Activated effector memory CD4-positive, alpha-beta T cell treated with anti-CD3 and anti-CD28 coated beads, Interleukin-2, amount 50 U/mL, for 16 hours (primary cell): ENCODE results near the gene GAS2.

Experiments used
- DNase-seq: peaks from one replicate; pipeline ENCODE4 v3.0.0-alpha.2; 2020

The GAS2 gene

DNA sequence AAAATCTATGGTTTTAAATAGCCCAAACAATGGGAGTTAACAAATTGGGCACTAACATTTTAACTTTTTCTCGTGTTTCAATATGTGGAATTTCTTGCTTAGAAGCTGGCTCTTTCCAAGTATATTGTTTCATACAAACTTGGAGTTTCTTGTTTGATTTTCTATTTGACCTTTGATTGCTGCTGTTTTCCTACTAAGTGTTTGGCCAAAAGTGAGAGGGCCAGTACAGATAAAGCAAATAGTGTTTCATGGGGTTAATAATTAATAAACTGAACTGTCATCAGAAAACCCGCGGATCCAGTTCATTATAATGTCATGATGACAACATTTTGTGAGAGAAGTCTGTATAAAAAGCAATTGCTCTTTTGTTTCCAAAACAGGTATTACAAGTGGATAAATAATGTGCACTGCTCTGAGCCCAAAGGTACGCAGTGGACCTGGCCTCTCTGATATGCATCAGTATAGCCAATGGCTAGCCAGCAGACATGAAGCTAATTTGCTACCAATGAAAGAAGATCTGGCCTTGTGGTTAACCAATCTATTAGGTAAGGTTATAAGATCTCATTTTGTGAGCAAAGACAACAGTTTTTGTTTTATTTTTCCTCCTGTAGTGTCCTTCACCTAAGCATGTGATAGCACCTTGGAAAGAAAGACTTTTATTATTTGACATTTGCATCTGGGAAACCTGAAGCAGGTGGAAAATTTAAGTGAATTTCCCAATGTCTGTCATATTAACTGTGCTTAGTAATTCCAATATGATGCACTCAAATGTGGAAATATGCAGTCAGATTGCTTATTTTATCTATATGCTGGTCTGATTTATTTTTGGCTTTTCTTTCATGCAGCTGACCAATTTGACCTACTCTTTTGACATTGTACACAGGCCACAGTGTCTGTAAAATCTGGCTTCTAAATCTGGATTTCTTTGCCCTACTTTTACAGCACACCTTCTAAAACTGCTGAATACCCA is 8.3 kb downstream of the GAS2 start:
- no peak for DNase-seq

DNA sequence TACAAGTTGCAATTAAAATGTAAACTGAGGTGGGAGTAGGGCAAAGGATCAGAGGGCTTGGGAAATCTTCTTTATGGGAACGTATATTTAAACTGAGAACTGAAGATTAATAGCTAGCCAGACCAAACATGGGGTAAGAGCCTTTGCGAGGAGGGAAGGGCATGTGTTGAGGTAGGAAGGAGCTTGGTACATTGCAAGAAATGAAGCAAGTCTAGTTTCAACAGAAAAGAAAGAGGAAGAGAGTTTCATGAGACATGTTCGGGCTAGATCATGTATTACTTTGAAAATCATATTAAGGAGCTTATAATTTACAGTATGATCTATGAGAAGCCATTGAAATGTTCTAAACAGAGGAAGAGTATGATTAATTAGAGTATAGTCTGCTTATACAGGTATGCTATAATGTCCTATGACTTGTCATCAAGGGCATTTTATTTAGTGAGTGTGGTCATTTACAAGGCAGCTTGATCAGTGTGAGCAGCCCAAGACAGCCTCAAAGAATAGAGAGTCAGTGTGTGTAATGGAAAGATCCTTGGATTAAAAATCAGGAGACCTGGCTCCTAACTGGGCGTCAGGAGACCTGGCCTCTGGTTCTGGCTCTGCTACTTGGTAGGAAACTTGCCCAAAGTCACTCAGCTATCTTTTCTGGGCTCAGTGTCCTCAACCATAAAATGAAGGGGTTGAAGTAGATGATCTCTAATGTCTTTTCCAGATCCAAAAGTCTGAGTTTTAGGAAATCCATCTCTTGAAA is 10.9 kb downstream of the GAS2 start:
- DNase-seq = no peak

GRCh38 chr11:22680628-22681027 is 14.2 kb downstream of the GAS2 start:
- DNase-seq = no peak

DNA sequence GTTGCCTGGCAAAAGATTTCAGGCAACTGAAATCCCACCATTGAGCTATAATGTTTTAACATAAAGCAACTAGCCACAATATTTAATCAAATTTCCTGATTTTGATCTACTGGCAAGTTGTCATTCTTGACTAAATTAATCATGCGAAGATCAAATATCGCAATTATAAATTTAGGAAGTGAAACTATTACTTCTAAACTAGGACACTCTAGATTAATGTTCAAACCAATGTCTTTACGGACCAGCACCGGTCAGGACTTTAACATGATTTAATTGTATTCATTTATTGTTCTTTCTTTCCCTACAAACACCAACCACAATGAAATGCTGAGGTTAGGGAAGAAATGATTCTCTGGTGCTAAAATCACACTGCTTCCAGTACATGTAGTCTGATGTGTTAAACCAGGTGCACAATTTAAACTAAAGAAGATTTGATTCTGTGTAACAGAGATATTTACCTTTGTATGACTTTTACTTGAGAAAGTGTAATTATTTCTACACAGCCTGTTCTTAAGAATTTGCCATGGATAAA is 14.9 kb downstream of the GAS2 start:
- no peak for DNase-seq

DNA sequence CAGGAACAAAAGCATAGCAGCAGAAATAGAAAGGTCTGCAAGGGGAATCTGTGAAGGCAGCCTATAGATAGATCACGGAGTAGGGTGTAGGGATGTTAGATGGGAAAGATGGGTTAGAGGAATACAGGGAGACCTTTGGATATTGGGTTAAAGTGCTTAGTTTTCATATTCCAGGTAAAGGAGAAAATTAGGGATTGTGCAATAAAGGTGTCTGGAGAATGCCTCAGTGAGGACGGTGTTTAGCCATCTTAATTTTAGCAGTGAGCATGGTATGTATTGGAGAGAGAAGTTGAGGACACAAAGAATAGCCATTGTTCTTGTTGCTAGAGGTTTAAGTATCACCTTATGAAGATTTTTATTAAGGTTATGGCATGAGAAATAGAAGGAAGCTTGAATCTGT is 17.7 kb downstream of the GAS2 start:
- DNase-seq = no peak

GRCh38 chr11:22685111-22685510 is 18.7 kb downstream of the GAS2 start:
- no peak for DNase-seq

DNA sequence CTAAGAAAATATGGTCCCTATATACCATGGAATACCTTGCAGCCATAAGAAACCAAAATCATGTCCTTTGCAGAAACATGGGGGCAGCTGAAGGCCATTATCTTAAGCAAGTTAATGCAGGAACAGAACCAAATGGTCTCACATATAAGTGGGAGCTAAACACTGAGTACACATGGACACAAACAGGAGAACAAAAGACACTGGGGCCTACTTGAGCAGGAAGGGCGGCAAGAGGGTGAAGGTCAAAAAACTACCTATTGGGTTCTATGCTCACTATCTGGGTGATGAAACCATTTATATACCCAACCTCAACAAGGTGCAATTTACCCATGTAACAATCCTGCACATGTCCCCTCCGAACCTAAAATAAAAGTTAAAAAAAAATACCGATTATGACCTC is 22.5 kb downstream of the GAS2 start:
- DNase-seq = no peak

DNA sequence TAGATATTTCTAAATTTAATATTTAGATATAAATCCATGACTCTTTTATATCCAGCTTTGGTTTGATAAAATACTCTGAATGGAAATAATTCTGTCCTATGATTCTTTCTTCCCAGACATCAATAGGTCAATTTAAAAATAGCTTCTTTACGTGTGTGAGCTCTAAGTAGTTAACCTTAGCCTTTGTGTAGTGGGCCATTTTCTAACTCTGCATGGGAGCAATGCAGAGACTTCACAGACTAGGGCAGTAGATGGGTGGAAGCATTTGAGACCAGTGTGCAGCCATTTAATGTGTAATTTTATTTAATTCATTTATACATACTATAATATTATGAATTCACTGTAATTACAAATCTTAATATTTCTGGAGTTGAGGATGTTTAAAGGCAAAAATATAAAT is 23.8 kb downstream of the GAS2 start:
- no peak for DNase-seq

DNA sequence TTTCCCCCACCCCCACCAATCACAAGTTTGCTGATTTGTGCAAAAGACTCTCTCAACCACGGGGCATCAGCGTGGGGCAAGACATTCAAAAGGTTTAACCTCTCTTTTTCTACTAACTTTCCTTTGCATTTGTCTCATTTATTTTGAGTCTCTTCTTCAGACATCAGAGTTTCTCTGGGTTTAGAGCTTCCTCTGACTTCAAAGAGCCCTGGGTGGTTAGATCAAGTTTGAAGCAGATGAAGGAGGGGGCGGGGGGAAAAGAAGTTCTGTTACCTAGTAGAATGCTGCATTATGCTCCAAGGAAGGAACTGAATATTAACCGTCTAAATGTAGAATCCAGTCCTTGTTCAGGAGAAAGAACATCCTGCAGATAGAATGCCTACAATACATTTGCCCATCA is 24.5 kb downstream of the GAS2 start:
- DNase-seq = no peak

DNA sequence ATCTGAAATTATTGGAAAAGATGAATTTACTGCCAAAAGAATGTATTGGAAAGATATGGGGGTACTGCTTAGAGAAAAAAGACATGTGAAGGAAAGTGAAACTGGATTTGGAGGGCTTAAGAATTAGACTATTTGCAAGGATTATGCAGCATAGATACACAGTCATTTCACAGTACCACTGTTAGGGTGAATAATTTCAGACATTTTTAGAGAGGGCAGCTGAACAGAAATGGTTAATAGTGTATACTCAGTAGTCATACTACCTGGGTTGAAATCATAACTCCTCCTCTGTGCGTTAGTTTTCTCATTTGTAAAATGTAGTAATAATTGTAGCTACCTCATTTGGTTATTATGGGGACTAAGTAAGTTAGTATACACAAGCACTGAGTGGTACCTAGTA is 33.0 kb downstream of the GAS2 start:
- DNase-seq = no peak

DNA sequence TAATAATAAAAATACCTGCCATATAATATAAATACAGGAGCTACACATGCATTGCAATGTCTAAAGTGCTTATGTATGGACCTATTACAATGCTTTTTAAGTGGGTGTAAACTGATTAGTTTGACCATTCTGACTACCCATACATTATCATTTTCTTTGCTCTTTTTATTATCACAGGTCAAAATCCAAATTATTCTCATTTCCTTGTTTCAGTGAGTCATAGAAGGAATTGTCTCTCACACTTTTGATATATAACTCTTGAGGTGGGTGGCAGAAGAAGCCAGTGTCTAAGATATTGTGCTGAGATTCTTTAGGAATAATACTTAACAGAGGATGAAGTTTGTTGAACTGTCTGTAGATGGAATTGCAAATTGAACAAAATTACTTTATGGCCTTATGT is 35.6 kb downstream of the GAS2 start:
- no peak for DNase-seq

DNA sequence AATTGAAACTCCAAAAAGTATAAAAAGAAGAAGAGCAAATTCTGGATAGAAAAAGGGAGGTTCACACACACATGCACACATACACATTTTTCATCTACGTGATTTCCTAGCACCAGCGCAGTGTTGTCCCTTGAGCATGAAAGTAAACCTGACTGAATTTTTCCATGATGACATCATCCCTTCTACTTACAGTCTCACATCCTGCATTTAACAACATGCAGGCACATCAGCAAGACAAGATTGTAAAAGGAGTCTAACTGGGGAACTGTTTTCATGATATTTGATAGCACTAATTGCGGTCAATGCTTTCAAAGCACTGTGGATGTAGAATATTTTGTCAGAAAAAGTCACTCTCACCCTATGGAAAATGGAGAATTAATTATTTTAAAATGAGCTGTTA is 36.6 kb downstream of the GAS2 start:
- DNase-seq = no peak

- DNase-seq = no peak
These were observed 37.2 kb downstream of the GAS2 start for GRCh38 chr11:22703591-22703990.

DNA sequence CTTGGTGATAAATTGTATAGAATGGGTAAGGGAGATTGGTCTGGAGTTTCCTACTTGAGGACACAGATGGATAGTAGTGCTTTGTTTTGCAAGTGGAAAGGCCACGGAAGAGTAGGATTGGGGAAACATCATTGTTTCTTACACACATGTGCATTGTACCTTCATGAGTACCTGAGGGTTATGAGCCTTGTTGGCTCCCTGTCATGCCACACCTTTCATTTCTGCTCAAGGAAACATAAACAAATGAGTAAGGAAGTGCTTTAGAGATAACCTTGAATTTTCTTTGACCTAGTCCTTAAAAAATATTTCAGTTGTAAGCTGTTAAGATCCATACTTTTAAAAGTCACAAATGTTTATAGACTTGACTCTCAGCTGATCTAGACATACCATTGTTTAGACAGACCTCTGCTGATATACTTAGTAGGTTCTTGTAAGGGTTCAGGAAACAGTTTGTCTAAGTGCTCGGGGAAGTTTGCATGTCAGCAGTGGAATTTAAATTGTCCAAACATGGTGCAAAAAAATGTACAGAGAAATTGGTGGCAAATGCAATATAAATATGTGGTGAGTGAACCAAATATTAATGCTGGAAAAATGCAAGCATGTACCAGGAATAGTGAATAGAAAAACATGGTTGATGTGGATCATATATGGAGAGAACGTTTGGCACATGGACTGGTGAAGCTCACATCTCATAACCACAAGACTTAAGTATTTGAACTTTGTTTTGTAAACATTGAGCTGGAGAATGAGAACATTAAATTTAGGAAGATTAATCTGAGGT is 40.9 kb downstream of the GAS2 start:
- DNase-seq = no peak

- DNase-seq = no peak
These were observed 44.8 kb downstream of the GAS2 start for GRCh38 chr11:22711071-22711770.

GRCh38 chr11:22711880-22712279 is 45.5 kb downstream of the GAS2 start:
- DNase-seq = no peak

DNA sequence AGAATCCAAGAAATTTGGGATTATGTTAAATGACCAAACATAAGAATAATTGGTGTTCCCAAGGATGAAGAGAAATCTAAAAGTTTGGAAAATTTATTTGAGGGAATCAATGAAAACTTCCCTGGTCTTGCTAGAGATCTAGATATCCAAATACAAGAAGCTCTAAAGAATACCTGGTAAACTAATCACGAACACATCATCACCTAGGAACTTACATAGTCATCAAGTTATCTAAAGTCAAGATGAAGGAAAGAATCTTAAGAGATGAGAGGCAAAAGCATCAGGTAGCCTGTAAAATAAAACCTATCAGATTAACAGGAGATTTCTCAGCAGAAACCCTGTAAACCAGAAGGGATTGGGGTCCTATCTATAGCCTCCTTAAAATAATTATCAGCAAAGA is 46.9 kb downstream of the GAS2 start:
- no peak for DNase-seq

- DNase-seq = no peak
These were observed 49.6 kb downstream of the GAS2 start for GRCh38 chr11:22715971-22716370.

DNA sequence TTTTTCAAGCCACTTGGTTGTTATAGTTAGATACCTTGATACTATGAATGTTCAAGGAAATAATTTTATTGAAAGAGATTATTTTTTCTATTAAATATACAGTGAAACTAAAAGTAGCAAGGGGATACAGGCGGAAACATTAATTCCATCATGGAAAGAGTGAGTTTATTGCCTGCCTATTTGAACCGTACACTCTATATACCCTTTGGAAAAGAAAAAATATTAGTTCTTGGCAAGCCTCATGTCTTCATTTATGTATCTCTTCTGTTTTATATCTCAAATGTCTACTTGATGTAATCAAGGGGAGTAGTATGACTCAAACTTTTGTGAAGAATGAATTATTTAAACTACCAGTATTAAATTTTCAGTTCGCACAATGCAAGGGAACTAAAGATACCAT is 54.0 kb downstream of the GAS2 start:
- DNase-seq = no peak

DNA sequence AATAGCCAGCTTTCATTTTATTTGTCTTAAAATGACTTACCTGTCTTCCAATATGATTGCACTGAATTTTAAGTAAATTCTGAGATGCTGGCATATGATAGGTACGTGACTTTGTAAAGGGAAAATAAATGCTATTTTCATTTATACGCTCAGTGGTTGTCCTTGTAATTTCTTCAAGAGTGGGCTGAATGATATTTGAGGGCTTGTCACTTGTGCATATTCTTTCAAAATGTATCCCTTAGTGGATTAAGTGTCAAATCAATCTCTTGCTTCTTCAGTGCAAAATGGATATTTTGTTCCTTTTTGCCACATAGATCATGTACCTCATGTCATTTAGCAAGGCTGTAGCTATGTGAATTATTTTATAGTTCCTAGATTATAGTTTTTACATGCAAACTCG is 56.9 kb downstream of the GAS2 start:
- no peak for DNase-seq

- DNase-seq = no peak
These were observed 58.7 kb downstream of the GAS2 start for GRCh38 chr11:22725079-22725478.

DNA sequence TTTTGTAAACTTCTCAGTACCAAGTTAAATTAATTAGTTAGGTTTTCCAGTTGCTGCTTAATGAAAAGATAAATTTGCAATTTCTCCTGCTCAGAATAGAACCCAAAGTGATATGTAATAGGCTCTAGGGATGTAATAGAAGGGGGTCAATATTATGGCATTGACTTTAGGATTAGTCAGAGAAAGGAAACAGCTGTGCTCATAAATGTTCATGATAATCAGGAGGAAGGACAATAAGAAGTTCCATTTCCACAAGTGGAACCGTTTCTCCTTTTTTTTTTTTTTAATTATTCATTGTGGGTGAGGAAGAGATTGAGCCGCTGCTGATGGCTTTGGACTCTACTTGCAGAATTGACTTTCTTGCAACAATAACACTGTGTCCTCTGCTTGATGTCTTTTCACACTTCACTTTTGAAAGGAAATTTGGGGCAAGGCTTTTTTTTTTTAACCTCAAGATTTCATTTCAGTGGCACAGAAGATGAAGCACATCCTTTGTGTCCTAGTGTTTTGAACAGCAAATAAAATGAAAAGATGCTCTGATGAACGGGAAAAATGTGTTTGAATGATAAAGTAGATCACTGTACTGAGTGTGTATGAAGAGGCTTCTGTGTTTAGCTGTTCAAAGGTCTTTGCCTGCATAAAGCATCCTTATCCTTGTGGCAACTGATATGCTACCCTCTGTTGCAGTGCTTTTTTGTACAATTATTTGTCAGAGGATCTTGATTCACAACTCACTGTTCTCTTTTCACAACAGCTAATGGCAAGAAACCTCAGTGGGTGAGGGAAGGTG is 62.4 kb downstream of the GAS2 start:
- DNase-seq = no peak
